Fibroblast of skin of scalp (primary cell): Measurements from ENCODE around the gene FNBP1.

Experiments used
- DNase-seq: peaks from one replicate; pipeline ENCODE4 v3.0.0-alpha.2; 2013

The FNBP1 gene

DNA sequence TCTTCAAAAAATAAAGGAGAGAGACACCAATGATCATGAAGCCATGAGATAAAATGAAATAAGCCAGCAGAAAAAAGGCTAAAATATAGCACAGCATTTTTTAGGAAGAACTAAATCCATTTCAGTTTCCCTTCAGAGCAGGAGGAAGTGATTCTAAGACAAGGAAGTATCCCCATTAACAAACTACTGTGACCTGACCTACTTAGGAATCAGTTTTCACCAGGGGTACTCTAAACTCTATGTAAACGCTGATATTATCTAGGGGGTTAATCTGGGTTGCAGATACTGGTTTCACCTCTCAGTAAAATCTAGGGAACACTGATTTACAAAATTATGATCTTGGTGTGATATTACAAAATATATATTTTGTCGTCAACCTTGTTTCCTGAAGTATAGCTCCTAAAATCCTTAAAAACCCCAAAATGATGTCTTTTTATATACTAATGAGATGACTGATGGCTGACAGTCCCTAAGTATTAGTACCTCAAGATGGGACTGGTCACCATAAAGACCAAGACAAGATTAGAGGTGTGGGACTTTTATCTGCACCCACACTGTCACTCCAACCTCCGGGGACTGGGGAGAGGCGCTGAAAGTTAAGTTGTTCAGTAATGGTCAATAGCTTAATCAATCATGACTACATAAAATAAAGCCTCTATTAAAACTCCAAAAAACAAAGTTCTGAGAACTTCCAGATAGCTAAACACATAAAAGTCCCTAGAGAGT, 2.9 kb upstream of the FNBP1 start:
- DNase-seq: no peak

DNA sequence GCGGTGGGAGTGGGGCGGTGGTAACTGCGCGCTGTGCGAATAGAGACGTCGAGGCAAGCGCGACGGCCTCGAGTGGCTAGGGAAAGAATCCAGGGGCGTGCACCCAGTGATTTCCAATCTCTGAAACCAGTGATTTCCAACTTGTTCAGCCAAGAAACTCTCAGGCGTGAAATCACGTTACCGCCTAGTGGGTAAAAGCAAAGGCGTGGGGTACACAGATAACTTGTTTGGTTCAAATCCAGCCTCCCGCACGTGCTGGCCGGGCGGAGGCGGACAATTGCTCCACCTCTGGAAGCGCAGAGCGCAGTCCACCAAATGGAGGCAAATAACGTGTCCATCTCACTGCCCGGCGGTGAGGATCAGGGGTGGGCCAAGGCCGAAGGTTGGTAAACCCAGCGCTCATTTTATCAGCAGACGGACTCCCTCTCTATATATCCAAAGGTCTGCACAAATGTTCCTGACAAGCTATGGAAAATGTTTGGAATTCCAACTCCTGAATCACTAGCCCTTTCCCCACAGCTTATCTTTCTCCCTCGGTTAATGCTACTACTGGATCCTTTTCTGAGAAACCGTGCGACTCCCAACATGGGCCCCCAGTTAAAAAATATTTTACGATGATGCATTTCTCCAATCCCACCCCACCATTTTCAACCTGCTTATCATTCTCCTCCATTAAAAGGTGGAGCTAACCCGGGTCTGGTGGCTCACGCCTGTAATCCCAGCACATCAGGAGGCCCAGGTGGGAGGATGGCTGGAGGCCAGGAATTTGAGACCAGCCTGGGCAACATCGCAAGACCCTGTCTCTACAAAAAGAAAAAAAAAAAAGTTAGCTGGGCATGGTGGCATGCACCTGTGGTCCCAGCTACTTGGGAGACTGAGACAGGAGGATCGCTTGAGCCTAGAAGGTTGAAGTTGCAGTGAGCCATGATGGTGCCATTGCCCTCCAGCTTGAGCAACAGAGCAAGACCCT, 950 bp upstream of the FNBP1 start:
- peak; percentile 42 for DNase-seq

DNA sequence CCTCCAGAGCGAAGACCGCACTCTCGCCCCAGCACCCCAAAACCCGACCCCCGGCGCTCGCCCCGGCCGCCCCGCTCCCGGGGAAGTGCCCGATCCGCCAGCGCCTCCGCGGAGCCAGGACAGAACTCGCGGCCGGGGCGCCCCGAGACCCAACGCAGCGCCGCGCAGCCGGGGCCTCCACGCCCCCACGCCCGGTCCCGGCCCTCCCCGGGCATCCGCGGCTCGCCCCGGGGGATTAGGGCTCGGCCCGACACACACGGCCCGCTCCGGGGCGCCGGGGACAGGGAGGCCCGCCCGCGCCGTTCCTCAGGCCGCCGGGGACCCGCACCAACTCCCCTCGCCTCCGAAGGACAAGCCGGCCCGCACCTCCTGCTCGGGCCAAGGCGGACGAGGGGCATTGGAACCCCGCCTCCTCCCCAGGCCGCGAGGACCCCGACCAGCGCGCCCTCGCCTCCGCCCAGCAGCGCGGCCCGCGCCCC, 544 bp downstream of the FNBP1 start:
- DNase-seq: peak; percentile 7

DNA sequence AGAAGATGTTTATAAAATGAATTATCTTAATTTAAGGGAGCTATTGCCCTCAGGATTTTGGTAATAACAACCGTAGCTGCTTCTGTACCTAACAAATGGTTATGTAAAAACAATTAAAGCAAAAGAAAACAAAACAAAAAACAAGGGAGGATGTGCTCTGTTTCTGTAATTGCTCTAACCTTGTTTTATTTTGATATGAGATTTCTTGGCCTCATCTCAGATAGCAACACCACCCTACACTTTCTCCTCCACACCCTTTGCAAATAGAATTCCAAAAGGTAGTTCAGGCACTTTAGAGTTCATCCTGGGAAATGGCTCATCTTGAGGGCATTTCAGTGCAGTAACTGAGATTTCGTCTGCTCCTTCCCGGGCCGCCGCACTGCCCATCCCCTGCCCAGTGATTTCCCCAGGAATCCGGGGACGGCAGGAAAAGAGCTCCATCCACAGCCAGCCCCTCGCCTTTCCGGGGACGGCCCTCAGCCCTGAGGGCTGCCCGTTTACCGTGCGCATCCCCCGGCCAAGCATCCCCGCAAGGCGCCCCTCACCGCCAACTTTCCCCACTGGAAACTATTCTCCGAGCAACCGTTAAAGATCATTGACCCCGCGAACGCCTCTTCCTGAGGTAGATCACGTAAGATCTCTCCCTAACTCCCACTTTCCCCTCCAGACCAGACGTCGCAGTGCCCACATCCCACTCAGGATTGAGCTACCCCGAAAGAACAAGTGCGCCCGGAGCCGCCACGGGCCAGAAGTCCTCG, 1.2 kb downstream of the FNBP1 start:
- peak; percentile 35 for DNase-seq

DNA sequence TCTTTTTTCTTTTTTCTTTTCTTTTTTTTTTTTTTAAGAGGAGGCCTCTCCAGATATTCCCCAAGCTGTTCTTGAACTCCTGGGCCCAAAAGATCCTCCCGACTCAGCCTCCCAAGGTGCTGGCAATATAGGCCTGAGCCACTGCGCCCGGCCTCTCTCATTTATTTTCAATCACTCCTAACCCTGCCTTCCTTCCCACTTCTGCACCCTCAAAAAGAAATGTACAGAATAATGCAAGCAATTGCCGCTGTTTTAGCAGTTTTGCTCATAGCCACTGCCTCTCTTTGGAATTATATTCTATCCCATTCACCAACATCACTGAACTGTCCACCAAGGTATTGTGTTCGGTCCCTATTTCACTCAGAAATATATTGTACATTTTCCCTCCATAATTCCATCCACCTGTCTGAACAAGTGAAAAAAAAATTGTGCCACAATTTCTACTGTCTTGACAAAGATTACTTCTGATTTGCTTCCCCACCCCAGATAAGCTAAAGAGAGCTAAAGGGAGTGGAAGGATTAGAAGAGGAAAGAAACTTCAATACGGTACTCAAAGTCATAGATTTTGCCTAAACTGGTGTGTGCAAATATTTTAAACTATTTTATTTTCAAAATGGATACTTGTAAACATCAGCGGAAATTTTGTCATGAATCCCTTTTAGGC, 1.9 kb downstream of the FNBP1 start:
- no peak for DNase-seq

DNA sequence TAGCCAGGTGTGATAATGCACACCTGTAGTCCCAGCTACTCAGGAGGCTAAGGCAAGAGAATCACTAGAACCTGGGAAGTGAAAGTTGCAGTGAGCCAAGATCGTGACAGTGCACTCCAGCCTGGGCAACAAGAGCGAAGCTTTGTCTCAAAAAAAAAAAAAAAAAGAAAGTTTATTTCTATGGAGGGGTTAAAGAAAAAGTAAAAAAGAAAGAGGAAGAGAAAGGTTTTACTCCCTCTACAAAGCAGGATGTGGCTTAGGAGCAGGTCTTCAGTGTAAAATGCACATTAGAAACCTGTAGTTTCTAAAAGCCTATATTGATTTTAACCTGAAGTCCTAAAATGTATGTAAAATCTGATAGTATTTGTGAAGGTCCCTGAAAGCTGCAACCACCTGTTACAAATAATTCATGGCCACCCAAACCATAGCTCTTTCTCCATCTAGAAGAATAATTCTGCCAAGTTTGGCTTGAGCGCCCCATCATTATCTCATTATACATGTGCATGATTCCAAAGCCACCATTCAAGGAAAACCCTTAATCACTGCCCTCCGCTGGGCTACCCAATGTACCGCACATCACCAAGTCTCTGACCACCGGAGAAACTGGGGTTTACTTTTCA, 3.4 kb downstream of the FNBP1 start:
- DNase-seq: peak; percentile 29

DNA sequence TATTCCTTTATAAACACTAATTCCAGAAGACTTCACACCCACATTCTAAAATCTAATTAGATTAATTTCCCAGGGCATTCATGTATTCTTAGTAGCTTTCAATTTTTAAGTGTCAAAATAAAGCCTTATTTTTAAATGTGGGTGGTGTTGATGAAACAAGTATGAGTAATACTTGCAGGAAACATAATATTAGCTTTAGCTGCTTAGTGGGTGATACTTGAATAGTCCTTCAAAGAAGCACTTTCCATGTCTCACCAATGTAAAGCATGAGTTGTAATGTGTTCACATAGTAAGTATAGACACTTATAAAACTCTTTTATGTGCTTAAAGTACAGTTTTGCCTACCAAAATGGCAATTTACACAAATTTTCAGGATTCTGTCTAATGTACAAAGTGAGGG, 6.9 kb downstream of the FNBP1 start:
- DNase-seq: peak; percentile 60

DNA sequence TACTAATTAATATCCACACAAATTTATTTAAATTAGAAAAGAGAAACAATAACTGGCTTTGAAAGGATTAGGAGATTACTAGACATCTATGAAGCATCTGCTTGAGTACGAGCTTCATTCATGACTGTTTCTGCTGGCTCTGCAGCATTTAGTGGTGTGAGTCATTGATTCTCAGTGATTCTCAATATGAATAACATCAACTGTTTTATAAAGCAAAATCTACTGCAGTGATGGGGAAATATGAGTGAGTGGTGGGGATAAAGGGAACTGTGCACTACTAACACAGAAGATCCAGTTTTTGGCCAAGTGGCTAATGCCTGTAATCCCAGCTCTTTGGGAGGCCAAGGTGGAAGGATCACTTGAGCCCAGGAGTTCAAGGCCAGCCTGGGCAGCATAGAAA, 8.4 kb downstream of the FNBP1 start:
- DNase-seq: peak; percentile 76

DNA sequence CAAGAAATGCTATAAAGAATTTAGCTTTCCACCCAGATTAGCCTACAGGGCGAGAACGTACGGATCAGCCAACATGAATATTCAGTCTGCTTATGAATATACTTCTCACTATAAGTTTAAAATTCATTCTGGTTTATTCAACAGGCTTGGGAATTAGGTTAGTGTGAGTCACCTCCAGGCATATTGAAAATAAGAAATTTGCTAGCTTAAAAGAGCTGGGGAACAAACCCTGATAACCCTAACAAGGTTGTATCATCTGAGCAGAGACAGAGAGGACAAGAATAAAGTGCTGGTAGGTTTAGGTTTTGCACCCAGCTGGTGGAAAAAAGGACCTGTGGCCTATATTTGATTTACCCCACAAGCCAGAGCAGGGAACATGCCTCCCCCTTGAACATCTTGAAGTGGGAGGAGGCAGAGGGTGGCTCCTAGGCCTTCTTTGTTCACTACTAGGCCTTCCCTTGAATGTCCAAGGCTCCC, 12.3 kb downstream of the FNBP1 start:
- DNase-seq: peak; percentile 37

DNA sequence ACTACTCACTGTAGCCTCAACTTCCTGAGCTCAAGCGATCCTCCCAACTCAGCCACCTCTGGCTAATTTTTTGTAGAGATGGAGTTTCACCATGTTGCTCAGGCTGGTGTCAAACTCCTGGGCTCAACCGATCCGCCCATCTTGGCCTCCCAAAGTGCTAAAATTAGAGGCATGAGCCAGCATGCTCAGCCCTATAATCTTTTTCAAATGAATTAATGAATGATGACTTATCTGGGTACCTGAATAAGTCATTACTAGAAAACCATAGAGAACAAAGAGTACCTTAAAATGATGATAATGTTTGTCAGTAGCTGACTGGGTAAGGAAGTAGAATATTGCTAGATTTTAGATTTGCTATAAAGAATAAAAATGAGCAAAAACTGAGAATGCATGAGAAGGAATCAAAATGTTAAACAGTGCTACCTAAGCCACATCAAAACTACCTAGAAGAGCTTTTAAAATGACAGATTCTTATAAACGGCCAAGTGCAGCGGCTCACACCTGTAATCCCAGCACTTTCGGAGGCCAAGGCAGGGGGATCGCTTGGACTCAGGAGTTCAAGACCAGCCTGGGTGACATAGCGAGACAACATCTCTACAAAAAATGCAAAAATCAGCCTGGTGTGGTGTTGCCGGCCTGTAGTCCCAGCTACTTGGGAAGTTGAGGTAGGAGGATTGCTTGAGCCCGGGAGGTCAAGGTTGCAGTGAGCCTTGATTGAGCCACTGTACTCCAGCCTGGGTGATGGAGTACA, 13.6 kb downstream of the FNBP1 start:
- DNase-seq: no peak

DNA sequence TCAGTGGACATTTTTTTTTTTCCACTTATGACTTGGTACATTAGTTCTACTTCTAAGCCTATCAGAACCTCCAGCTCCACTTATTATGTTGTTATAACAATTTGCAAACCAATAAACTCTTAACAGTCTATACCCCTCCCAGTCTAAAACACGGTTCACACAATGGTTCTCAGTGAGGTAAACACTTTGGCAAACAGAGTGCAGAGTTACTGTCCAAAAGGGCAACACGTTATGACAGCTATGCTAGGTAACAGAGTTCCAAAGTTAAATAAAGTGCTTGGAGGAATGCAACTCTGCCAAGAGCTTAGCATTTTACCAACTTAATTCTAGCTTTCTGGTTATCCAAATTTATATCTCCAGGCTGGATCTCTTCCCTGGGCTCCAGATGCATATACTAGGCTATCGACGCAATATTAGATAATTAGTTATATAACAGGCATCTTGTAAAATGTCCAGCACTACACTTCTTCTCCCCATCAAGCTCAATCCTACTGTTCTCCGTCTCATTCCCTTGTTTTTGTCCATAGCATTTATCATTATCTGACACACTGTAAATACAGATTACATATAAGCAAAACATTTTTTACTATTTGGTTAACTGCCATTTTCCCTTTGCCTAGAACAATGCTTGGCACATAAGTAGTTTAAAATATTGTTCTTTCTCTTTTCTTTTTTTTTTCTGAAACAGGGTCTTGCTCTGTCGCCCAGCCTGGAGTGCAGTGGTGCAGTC, 14.3 kb downstream of the FNBP1 start:
- DNase-seq: no peak

DNA sequence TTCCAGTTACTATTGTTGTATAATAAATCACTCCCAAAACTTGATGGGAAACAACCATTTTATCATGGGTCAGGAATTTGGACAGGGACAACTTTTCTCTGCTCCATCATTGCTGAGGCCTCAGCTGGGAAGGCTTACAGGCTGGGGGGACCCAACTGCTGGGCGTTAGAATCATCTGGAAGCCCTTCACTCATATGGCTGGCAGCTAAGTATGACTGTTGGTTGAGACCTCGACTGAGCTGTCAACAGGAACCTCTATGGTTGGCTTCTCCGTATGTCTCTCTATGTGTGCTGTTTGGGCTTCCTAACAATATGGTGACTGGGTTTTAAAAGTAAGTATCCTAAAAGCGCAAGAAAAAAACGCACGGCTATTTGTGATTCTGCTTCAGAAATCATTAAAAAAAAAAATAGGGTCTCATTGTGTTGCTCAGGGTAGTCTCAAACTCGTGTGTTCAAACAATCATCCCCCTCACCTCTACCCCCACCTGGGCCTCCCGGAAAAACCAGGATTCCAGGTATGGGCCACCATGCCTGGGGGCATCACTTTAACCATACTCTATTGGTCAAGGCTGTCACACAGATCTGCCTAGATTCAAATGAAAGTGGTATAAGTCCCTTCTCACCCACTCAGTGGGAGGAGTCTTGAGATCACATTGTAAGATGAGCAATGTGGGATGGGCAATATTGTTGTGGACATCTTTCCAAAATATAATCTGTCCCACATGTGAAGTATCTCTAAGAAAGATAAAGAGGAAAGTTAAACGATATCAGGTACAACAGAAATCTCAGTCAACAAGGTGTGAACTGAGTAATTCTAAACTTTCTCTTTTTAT, 15.2 kb downstream of the FNBP1 start:
- DNase-seq: no peak

DNA sequence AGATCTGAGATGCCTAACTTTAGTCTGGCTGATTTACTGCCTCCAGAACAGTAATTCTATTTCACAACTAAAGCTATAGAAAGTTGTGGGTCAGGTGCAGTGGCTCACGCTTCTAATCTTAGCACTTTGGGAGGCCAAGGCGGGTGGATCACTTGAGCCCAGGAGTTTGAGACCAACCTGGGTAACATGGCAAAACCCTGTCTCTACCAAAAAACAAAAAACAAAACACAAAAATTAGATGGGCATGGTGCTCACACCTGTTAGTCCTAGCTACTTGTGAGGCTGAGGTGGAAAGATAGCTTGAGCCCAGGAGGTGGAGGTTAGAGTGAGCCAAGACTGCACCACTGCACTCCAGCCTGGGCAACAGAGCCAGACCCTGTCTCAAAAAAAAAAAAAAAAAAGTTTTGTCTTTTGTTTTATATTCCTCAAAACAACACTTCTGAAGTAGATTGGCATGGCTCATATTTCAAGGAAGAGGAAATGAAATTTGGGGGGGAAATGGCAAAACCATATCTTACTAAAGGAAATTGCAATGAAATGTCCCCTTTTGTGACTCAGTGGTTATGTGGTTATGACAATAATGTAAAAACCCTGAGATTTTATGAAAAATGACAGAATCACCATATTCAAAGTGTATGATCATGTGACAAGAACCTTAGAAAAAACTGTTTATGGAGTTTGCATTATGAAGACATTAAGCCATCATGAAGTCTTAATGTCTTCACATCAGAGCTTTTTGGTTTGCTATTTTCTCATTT, 16.2 kb downstream of the FNBP1 start:
- DNase-seq: no peak

DNA sequence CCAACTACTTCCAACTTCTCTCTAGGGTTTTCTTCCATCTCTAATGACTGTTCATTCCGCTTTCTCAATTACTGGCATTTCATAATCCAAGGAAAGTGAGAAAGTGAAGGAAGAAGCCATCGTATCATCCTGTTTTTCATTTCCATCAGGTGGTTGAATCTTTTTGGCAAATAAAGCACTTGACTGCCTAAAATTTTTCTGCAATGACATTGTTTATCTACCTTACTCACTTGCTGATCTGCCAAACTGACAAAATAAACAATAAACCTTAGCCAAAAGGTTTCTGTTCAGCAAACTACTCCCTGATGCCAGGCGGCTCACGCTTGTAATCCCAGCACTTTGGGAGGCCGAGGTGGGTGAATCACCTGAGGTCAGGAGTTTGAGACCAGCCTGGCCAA, 18.4 kb downstream of the FNBP1 start:
- no peak for DNase-seq

DNA sequence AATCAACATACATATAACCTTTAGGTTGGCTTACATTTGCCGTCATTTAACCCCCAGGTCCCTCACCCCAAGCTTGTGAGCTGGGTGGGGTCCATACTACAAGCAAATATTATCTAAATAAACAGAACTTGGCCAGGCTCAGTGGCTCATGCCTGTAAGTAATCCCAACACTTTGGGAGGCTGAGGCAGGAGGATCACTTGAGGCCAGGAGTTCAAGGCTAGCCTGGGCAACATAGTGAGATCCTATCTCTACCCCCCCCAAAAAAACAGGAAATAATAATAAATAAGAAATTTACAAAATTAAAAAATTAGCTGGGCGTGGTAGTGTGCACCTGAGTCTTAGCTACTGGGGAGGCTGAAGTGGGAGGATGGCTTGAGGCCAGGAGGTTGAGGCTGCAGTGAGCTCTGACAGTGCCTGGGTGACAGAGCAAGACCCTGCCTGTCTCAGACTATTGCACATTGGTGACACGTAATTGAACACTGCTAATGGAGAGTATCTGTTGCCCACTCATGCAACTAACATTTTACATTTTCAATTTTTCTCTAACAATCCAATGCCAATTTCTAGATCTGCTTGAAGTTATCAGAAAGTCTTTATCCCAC, 18.9 kb downstream of the FNBP1 start:
- no peak for DNase-seq

DNA sequence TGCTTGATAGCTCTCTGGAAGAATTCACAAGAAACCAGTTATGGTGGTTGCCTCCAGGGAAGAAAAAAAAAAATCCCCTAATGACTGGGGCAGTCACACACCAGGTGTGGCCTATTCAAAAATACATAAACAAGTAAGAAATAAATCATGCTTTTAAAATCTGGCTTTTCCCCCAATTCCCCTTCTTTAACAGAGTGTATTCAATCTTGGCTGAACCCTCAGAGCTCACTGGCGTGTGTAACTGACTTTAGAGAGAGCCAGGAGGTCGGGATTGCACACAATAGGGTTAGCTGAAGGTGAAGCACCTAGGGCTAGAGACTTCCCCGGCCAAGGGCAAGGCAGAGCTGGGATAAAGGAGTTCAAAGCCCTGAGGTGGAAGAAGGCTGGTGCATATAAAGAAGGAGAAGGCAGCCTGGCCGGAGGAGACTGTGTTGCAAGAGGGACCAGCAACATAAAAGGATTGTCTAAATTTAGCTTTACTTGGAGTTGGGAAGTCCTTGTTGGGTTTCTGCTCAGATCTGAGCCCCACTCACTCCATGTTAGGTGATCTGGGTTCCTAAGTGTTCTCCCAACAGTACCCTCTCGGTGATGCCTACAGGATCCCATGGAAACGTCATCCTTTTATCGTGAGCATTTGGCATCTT, 19.7 kb downstream of the FNBP1 start:
- no peak for DNase-seq

DNA sequence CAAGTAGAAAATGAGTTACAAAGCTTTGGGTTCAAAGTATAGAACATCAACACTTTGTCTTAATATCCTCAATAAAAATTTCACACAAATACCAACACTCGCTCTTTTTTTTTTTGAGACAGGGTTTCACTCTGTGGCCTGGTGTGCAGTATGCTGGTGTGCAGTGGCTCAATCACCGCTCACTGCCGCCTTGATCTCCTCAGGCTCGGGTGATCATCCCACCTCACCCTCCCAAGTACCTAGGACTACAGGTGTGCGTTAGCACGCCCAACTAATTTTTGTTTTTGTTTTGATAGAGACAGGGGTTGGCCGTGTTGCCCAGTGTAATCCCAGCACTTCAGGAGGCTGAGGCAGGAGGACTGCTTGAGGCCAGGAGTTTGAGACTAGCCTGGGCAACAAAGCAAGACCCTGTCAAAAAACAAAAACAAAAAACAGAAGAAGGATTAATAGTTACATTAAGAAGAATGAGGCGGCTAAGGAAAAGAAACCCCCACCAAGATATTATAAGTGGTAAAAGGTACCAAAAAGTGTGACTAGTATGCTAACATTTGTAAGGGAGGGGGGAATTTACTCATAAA, 20.3 kb downstream of the FNBP1 start:
- no peak for DNase-seq
